GM18526 (cell line): ENCODE data around the gene PLAAT1.

ENCODE experiments used
- POLR2A ChIP-seq: IDR thresholded peaks from 3 replicates; pipeline ENCODE4 v1.6.1; 2011; ENCODE audit not compliant: insufficient read length; ENCODE audit errors: extremely low read depth

The PLAAT1 gene

GRCh38 chr3:193305356-193305755 lies 64.3 kb downstream of the PLAAT1 start:
- no peak for TF ChIP-seq POLR2A

DNA sequence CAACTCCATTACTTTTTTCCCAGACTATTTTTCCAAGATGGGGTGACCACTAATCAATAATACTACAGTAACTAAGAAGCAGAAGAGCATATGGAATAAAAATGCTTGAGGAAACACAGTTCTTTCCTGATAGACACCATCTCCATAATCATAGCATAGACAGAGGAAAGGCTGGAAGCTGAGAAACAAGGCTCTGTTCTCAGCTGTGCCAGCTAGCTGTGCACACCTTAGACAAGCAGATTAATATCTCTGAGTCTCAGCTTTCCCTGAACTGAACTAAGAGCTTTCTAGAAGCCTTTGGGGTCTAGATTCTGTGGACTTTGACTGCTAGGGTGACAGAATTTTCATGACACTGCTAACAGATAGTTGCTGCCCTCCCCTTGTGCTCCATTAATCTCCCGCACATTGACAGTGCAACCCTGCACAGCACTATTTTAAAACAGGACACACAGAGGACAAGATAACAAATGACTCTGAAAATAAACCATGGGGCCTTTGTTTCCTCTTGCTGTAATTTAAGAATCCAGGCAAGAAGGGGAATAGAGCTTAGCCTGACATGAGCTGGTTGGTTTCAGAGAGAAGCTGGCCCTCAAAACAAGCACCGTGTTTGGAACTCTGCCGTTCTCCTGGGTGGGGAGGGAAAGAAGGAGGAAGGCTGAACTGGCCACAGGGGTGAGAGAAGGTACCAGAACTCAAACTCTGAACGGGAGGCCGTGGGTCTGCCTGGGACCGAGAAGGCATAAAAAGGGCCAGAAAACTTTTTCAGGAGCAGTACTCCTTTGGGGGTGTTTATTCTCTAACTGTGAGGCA lies 70.1 kb downstream of the PLAAT1 start:
- TF ChIP-seq POLR2A = no peak

- TF ChIP-seq POLR2A = no peak
Observed at GRCh38 chr3:193313061-193313958, 72.3 kb downstream of the PLAAT1 start.

DNA sequence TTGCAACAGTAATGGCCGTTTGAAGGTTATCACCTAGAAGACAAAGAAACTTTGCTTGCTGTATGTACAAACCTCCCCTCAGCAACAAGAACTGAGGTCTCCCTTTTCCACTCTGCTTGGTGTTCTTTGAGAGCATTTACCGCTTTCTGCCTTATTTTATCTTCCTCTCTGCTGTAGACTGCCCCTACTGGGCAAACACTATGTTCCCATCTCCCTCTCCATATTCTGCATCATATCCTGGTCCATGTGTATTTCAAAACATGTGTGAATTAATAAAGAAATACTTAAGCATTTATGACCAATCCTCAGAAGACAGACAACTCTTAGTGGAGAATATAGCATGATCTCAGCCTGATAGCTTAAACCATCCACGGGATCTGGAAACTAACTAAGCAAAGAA lies 73.1 kb downstream of the PLAAT1 start:
- no peak for TF ChIP-seq POLR2A

- no peak for TF ChIP-seq POLR2A
Observed at GRCh38 chr3:193317682-193318300, 76.8 kb downstream of the PLAAT1 start.
